ENCODE data around the gene ITIH1.

ITIH1 gene

DNA sequence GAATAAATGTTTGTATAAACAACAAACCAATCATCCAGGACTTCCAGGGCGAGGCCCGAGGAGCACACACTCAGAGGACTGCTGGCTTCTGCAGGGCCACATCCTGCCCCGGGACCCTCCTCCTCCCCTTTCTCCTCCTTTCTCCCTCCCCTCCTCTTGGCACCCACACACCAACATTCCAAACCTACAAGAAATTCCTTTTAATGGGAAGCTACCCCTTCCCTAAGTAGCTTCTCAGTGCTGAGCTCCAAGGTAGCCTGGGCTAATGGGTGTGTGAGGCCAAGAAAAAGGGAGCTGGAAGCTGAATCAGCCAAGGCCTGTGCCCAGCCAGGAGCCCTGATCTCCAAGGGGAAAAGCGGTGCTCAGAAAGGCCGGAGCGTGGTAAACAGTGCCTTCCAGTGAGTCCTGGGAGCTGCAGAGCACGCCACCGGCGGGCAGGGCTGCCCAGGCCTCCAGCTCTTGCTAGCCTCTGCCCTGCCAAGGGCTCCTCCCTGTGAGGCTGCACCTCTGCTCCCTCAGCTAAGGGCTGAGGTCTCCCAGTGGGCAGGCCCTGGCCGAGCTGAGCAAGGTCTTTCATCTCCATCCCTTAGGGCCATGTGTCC is 21.1 kb downstream of the ITIH1 start:
- TF ChIP-seq ZNF274 (IDR thresholded peaks at IDR 0.05; ENCODE audit: low read depth, low read length) (no peak), SUZ12 (IDR thresholded peaks at IDR 0.05; ENCODE audit: extremely low read depth, insufficient read depth, insufficient read length) (no peak), YY1 (IDR thresholded peaks at IDR 0.05; ENCODE audit: insufficient read depth, insufficient read length) (no peak)
- Histone ChIP-seq H3K36me3 (ENCODE audit: insufficient read depth, insufficient read length, low read length) (no peaks in the 10 kb centered on the region), H3K4me3 (ENCODE audit: insufficient read length, low read depth) (no peak overlapping the region), H3K4me1 (ENCODE audit: insufficient read depth, insufficient read length) (peaks cover 9% of the 10 kb centered on the region), H3K9ac (ENCODE audit: insufficient read length, low read depth) (no peak overlapping the region), H3K27me3 (ENCODE audit: insufficient read depth, insufficient read length) (no peaks in the 10 kb centered on the region), H3K9me3 (ENCODE audit: insufficient read depth, low read length) (no peaks in the 10 kb centered on the region)
- DNase-seq (ENCODE audit: low read depth, low spot score): no peak

DNA sequence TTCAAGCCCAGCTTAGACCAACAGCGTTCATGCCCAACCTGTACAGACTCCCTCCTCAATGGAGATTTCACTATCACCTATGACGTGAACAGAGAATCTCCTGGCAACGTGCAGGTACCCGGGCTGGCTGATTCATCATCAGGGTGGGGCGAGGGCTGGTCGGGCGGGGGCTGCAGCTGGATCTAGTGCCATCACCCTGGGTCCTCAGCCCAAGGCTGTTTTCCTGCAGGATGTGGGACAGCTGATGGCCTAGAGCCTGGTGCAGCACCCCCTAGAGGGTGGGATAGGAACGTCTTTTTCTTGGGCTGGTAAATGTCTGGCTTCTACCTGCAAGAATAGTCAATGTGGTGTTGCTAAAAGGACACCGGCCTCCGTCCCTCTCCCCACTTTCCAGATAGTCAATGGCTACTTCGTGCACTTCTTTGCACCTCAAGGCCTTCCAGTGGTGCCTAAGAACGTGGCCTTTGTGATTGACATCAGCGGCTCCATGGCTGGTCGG is 21.6 kb downstream of the ITIH1 start:
- Histone ChIP-seq H3K27me3 (ENCODE audit: insufficient read depth, insufficient read length) (no peaks in the 10 kb centered on the region), H3K36me3 (ENCODE audit: insufficient read depth, insufficient read length, low read length) (no peaks in the 10 kb centered on the region), H3K4me3 (ENCODE audit: insufficient read length, low read depth) (no peak overlapping the region), H3K4me1 (ENCODE audit: insufficient read depth, insufficient read length) (peaks cover 8% of the 10 kb centered on the region), H3K9ac (ENCODE audit: insufficient read length, low read depth) (no peak overlapping the region), H3K9me3 (ENCODE audit: insufficient read depth, low read length) (no peaks in the 10 kb centered on the region)
- DNase-seq (ENCODE audit: low read depth, low spot score): peak; percentile 38
- TF ChIP-seq ZNF274 (IDR thresholded peaks at IDR 0.05; ENCODE audit: low read depth, low read length): no peak
- no peak for TF ChIP-seq YY1 (IDR thresholded peaks at IDR 0.05; ENCODE audit: insufficient read depth, insufficient read length)
- no peak for TF ChIP-seq SUZ12 (IDR thresholded peaks at IDR 0.05; ENCODE audit: extremely low read depth, insufficient read depth, insufficient read length)

DNA sequence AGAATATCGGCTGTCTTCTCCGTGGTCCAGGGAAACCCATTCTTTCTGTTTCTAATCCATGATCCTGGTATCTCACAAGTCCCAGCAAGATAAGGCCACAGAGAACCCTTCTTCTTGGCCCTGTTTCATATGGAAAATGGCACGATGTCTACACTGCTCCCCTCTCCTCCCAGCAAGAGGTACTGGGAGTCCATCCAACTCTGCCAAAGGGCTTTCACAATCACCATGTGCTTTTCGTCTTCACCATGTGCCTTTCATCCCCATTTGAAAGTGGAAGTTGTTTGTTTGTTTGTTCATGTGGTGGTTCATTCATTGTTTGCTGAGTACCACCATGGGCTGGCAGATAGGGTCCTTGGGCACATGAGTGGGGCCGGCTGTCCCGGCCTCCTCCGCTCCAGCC is 22.7 kb downstream of the ITIH1 start:
- Histone ChIP-seq H3K9me3 (ENCODE audit: insufficient read depth, low read length) (no peaks in the 10 kb centered on the region), H3K4me3 (ENCODE audit: insufficient read length, low read depth) (no peak overlapping the region)
- DNase-seq (ENCODE audit: low read depth, low spot score): no peak

DNA sequence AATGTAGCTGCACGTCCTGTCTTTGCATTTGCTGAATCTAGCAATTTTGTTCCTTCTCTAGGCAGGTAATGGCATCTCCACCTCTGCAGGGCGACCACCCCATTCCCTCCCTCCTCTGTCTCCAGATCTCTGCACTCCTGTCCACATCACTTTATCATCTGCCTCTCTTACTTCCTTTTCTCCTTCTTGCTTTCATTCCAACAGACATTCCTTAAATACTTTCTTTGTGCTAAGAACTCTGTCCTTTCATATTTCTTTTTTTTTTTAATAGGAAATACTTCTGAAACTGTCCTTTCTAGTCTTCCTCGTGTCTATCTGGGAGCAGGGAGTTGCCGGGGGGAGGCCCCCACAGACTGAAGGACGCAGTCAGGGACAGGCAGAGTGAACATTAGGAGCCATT is 24.4 kb downstream of the ITIH1 start:
- H3K4me1 ChIP-seq (ENCODE audit: insufficient read depth, insufficient read length): peaks cover 8% of the 10 kb centered on the region
- no peak for TF ChIP-seq YY1 (IDR thresholded peaks at IDR 0.05; ENCODE audit: insufficient read depth, insufficient read length)
- no peak for TF ChIP-seq ZNF274 (IDR thresholded peaks at IDR 0.05; ENCODE audit: low read depth, low read length)
- no peak for TF ChIP-seq SUZ12 (IDR thresholded peaks at IDR 0.05; ENCODE audit: extremely low read depth, insufficient read depth, insufficient read length)
- H3K27me3 ChIP-seq (ENCODE audit: insufficient read depth, insufficient read length): no peaks in the 10 kb centered on the region
- H3K4me3 ChIP-seq (ENCODE audit: insufficient read length, low read depth): no peak overlapping the region
- DNase-seq (ENCODE audit: low read depth, low spot score): no peak
- no peak overlapping the region for H3K9ac ChIP-seq (ENCODE audit: insufficient read length, low read depth)
- H3K9me3 ChIP-seq (ENCODE audit: insufficient read depth, low read length): no peaks in the 10 kb centered on the region
- H3K36me3 ChIP-seq (ENCODE audit: insufficient read depth, insufficient read length, low read length): no peaks in the 10 kb centered on the region

More for the DNA sequence above, 22.7 kb downstream of the ITIH1 start:
- peaks cover 5% of the 10 kb centered on the region for H3K4me1 ChIP-seq (ENCODE audit: insufficient read depth, insufficient read length)
- H3K9ac ChIP-seq (ENCODE audit: insufficient read length, low read depth): no peak overlapping the region
- TF ChIP-seq SUZ12 (IDR thresholded peaks at IDR 0.05; ENCODE audit: extremely low read depth, insufficient read depth, insufficient read length): no peak
- no peak for TF ChIP-seq ZNF274 (IDR thresholded peaks at IDR 0.05; ENCODE audit: low read depth, low read length)
- TF ChIP-seq YY1 (IDR thresholded peaks at IDR 0.05; ENCODE audit: insufficient read depth, insufficient read length): no peak
- no peaks in the 10 kb centered on the region for H3K36me3 ChIP-seq (ENCODE audit: insufficient read depth, insufficient read length, low read length)
- no peaks in the 10 kb centered on the region for H3K27me3 ChIP-seq (ENCODE audit: insufficient read depth, insufficient read length)

DNA sequence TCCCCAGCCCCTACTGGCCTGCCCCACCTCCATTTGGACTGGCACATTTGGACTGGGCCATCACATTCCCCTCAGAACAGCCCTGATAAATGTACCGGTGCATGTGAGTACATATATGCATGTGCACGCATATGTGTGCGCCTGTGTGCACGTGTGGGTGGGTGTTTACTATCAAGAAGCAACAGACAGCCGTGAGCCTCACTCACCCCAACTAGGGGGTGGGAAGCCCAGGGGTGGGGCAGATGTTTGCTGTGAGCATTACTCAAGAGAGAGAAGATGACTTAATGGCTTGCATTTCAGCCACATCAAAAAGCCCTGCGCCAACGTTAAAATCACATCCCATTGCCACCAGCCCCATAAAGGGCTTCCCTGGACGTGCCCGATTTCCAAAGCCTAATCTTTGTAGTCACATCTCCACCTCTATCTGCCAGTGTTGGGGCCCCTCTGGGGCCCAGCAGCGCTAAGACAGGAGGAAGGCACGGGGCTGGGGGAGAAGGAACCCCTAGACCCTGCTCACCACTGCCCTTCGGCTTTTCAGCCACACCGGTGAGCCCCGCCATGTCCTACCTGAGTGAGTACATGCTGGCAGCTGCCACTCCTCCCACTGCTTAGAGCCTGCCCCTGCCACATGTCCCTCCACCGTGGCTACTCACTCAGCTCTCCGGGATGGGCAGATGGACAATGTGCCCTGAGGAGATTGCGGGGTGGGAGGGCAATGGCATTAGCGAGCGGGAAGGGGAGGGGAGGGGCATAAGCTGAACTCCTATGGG is 28.1 kb downstream of the ITIH1 start:
- no peak for TF ChIP-seq YY1 (IDR thresholded peaks at IDR 0.05; ENCODE audit: insufficient read depth, insufficient read length)
- TF ChIP-seq SUZ12 (IDR thresholded peaks at IDR 0.05; ENCODE audit: extremely low read depth, insufficient read depth, insufficient read length): no peak
- TF ChIP-seq ZNF274 (IDR thresholded peaks at IDR 0.05; ENCODE audit: low read depth, low read length): no peak

DNA sequence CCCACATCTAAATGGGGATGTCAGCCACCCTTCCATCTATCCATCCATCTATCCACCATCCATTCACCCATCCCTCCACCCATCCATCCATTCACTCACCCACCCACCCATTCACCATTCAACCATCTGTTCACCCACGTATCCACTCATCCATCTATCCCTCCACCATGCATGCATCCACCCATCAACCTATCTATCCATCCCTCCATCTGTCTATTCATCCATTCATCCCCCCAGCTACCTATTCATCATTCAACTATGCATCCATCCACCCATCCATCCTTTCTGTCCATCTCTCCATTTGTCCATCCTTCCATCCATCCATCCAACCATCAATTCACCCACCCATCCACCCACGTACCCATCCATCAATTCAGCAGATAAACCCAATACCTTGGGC is 31.8 kb downstream of the ITIH1 start:
- no peak overlapping the region for H3K4me3 ChIP-seq (ENCODE audit: insufficient read length, low read depth)
- no peaks in the 10 kb centered on the region for H3K9me3 ChIP-seq (ENCODE audit: insufficient read depth, low read length)
- no peaks in the 10 kb centered on the region for H3K36me3 ChIP-seq (ENCODE audit: insufficient read depth, insufficient read length, low read length)
- DNase-seq (ENCODE audit: low read depth, low spot score): no peak
- H3K27me3 ChIP-seq (ENCODE audit: insufficient read depth, insufficient read length): peaks cover 4% of the 10 kb centered on the region
- H3K4me1 ChIP-seq (ENCODE audit: insufficient read depth, insufficient read length): peaks cover 3% of the 10 kb centered on the region
- TF ChIP-seq SUZ12 (IDR thresholded peaks at IDR 0.05; ENCODE audit: extremely low read depth, insufficient read depth, insufficient read length) (no peak), ZNF274 (IDR thresholded peaks at IDR 0.05; ENCODE audit: low read depth, low read length) (no peak), YY1 (IDR thresholded peaks at IDR 0.05; ENCODE audit: insufficient read depth, insufficient read length) (no peak)
- H3K9ac ChIP-seq (ENCODE audit: insufficient read length, low read depth): no peak overlapping the region

More for the DNA sequence above, 28.1 kb downstream of the ITIH1 start:
- no peaks in the 10 kb centered on the region for H3K36me3 ChIP-seq (ENCODE audit: insufficient read depth, insufficient read length, low read length)
- peaks cover 3% of the 10 kb centered on the region for H3K4me1 ChIP-seq (ENCODE audit: insufficient read depth, insufficient read length)
- H3K9ac ChIP-seq (ENCODE audit: insufficient read length, low read depth): no peak overlapping the region
- H3K27me3 ChIP-seq (ENCODE audit: insufficient read depth, insufficient read length): peaks cover 4% of the 10 kb centered on the region
- no peaks in the 10 kb centered on the region for H3K9me3 ChIP-seq (ENCODE audit: insufficient read depth, low read length)
- no peak overlapping the region for H3K4me3 ChIP-seq (ENCODE audit: insufficient read length, low read depth)
- DNase-seq (ENCODE audit: low read depth, low spot score): no peak

DNA sequence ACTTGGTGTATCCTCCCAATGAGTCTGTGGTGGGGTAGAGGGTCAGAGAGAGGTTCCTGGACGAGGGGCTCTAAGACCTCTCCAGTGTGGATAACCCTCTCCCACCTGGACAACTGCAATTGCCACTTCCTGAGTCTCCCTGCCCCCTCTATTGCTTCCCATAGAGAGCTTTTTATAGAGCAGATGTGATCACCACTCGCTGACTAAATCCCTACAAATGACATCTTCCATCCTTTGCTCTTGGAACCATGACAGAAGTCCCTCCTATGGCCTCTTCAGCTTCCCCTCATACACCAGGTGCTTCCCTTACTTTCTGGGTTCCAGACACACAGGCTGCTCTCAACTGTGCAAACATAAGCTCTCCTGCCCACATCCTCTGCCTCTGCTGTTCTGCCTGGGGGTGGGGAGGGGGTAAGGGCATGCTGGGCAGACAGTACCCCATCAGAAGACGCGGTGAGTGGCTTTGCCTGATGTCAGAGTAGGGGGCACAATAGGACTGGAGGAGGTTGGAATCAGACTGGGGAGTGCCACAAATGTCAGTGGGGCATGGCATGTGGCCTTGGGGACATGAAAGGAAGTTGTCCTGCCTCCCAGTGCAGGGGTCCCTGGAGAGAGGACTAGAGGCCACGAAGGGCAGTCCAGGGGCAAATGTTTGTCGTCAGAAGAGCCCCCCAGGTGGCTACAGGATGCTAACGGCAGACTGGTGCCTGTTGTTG is 32.4 kb downstream of the ITIH1 start:
- no peaks in the 10 kb centered on the region for H3K36me3 ChIP-seq (ENCODE audit: insufficient read depth, insufficient read length, low read length)
- H3K4me1 ChIP-seq (ENCODE audit: insufficient read depth, insufficient read length): peaks cover 3% of the 10 kb centered on the region
- no peak overlapping the region for H3K9ac ChIP-seq (ENCODE audit: insufficient read length, low read depth)
- no peak for TF ChIP-seq YY1 (IDR thresholded peaks at IDR 0.05; ENCODE audit: insufficient read depth, insufficient read length)
- no peak for TF ChIP-seq ZNF274 (IDR thresholded peaks at IDR 0.05; ENCODE audit: low read depth, low read length)
- no peak for TF ChIP-seq SUZ12 (IDR thresholded peaks at IDR 0.05; ENCODE audit: extremely low read depth, insufficient read depth, insufficient read length)
- DNase-seq (ENCODE audit: low read depth, low spot score): no peak
- H3K27me3 ChIP-seq (ENCODE audit: insufficient read depth, insufficient read length): peaks cover 4% of the 10 kb centered on the region
- H3K4me3 ChIP-seq (ENCODE audit: insufficient read length, low read depth): no peak overlapping the region
- no peaks in the 10 kb centered on the region for H3K9me3 ChIP-seq (ENCODE audit: insufficient read depth, low read length)
